K562 (cell line): ENCODE data around the gene SAA2. TPM values are rescaled to one million over a fixed set of nuclear protein-coding genes. Genes with fewer than 3 reads are reported as not detected.

Source experiments
- ATAC-seq: fragments of 200-7000 bp; cut with Tn5 transposase; 3 replicates; pipeline ENCODE4 v1.9.1; 2020; ENCODE audit warnings: moderate library complexity
- BruUV-seq: library from RNA; stranded (reverse); fragments of 400-500 nt; replicated peaks from 2 replicates; lab custom pipeline; 2021; lab: Mats Ljungman, UMichigan
- CTCF ChIA-PET: fragments of 300-600 bp; formaldehyde crosslinking; extraction: SDS; loops from one replicate; lab custom pipeline; 2021; ENCODE audit warnings: low intra/inter-chr PET ratio; lab: Yijun Ruan, JAX
- POLR2A ChIA-PET: fragments of 300-600, 350-650 bp; sonication (Branson Sonifier 250); formaldehyde crosslinking; extraction: SDS; loops from one replicate; lab custom pipeline; 2021; ENCODE audit warnings: antibody characterized with exemption, inconsistent platforms; lab: Yijun Ruan, JAX
- DNase-seq, 4 experiments: peaks; one replicate each; pipeline versions ENCODE4 v3.0.0 to v3.0.0-alpha.2; 2011 to 2018; ENCODE audit warnings: low spot score in 3 of 4, mixed read lengths in 3 of 4; ENCODE audit errors: extremely low read depth in 1 of 4
- FAIRE-seq: peaks from 2 replicates; lab custom pipeline; 2011; peaks lifted over from hg19 to GRCh38; lab: Jason Lieb, UNC
- H2AFZ ChIP-seq: 2 replicates; pipeline ENCODE4 v1.6.0; 2011; ENCODE audit warnings: low read depth, low read length, control low read depth, inconsistent platforms
- H3K27ac ChIP-seq: fragments of 200-600 bp; 3 replicates; pipeline ENCODE4 v1.8.0; 2011; ENCODE audit warnings: low read depth, mild to moderate bottlenecking, control low read depth, inconsistent platforms, low read length, moderate library complexity, mixed read lengths; ENCODE audit errors: extremely low read depth
- H3K27me3 ChIP-seq, 2 experiments: fragments of 300-600 bp in 1 of 2; 2 replicates in 1 of 2; 3 replicates in 1 of 2; pipeline versions ENCODE4 v1.6.0 to v1.8.0; 2011; ENCODE audit warnings: inconsistent platforms in 2 of 2, low read length in 2 of 2, mild to moderate bottlenecking in 1 of 2, mixed read lengths in 1 of 2, moderate library complexity in 1 of 2; ENCODE audit not compliant: control insufficient read depth in 2 of 2, insufficient read depth in 2 of 2
- H3K36me3 ChIP-seq: fragments of 300-600 bp; 3 replicates; pipeline ENCODE4 v1.8.0; 2011; ENCODE audit warnings: mild to moderate bottlenecking, low read length, inconsistent platforms; ENCODE audit not compliant: control insufficient read depth, insufficient read depth
- H3K4me1 ChIP-seq, 2 experiments: fragments of 200-600 bp in 1 of 2; replicated peaks in 1 of 2; 2 replicates in 1 of 2; 3 replicates in 1 of 2; pipeline versions ENCODE4 v1.5.1 to v1.8.0; 2011; ENCODE audit warnings: inconsistent platforms in 2 of 2, low read length in 2 of 2, mild to moderate bottlenecking in 1 of 2, mixed read lengths in 1 of 2, moderate library complexity in 1 of 2; ENCODE audit not compliant: control insufficient read depth in 2 of 2, insufficient read depth in 2 of 2
- H3K4me2 ChIP-seq: 2 replicates; pipeline ENCODE4 v1.6.1; 2011; ENCODE audit warnings: low read length, control low read depth, inconsistent platforms, mixed read lengths; ENCODE audit not compliant: insufficient read depth
- H3K4me3 ChIP-seq: fragments of 200-600 bp; sonication (generic), shearing (Covaris generic); 2 replicates; pipeline ENCODE4 v1.5.1; 2016; ENCODE audit warnings: control low read depth, inconsistent platforms
- H3K79me2 ChIP-seq: fragments of 200-600 bp; 3 replicates; pipeline ENCODE4 v1.8.0; 2011; ENCODE audit warnings: low read length, inconsistent platforms; ENCODE audit not compliant: control insufficient read depth, insufficient read depth
- H3K9ac ChIP-seq, 2 experiments: 2 replicates each; pipeline versions ENCODE4 v1.6.0 to v1.6.1; 2011; ENCODE audit warnings: low read depth in 2 of 2, low read length in 2 of 2, control low read depth in 1 of 2, inconsistent platforms in 1 of 2, mild to moderate bottlenecking in 1 of 2, mixed read lengths in 1 of 2; ENCODE audit not compliant: insufficient read depth in 1 of 2
- H3K9me1 ChIP-seq: one replicate; pipeline ENCODE4 v1.6.0; 2011; ENCODE audit warnings: inconsistent platforms, mild to moderate bottlenecking, low read length, moderate library complexity; ENCODE audit not compliant: control insufficient read depth, insufficient read depth
- H3K9me3 ChIP-seq: replicated peaks from 2 replicates; pipeline ENCODE4 v1.5.1; 2011; ENCODE audit warnings: low read depth, low read length, inconsistent platforms; ENCODE audit not compliant: control insufficient read depth, insufficient read depth
- H4K20me1 ChIP-seq: replicated peaks from 2 replicates; pipeline ENCODE4 v1.6.1; 2011; ENCODE audit warnings: low read length, inconsistent platforms, mixed read lengths; ENCODE audit not compliant: control insufficient read depth, insufficient read depth
- LARP7 ChIP-seq: fragments of 450-650 bp; IDR thresholded peaks from 2 replicates; pipeline ENCODE4 v1.6.1; 2016
- POLR3A ChIP-seq: IDR thresholded peaks from 2 replicates; pipeline ENCODE4 v1.6.1; 2011; ENCODE audit warnings: borderline replicate concordance, mild to moderate bottlenecking, moderate library complexity; ENCODE audit not compliant: insufficient read length, insufficient read depth; ENCODE audit errors: extremely low read depth
- XRCC5 ChIP-seq: fragments of 200-400 bp; formaldehyde crosslinking; IDR thresholded peaks from 2 replicates; pipeline ENCODE4 v1.6.1; 2017; ENCODE audit warnings: low read depth, mild to moderate bottlenecking, low read length
- WGBS: fragments of 100-300 bp; shearing (Covaris generic); methylation state at CpG from one replicate; pipeline ENCODE4 v1.1.6; 2016; ENCODE audit warnings: low coverage, mixed read lengths; ENCODE audit not compliant: insufficient coverage; ENCODE audit errors: missing lambda C conversion rate; 5-methylcytosine and 5-hydroxymethylcytosine counted together
- in situ Hi-C: fragments of 300-500 bp; cut with MboI; formaldehyde crosslinking; loops from 4 replicates; pipeline ENCODE4 v1.15.0; 2018; ENCODE audit warnings: inconsistent platforms, mixed read lengths
- intact Hi-C: fragments of 100-400 bp; cut with micrococcal nuclease; formaldehyde crosslinking; loops from 2 replicates; pipeline ENCODE4 v1.14.2; 2022
- polyA plus RNA-seq, 8 experiments: library from polyadenylated mRNA; depleted of rRNA in 4 of 8; stranded (reverse) in 5 of 8; unstranded in 3 of 8; fragments of >200 nt; fragmentation: Nextera tagmentation in 2 of 8; fragmentation: Illumina TruSeq in 1 of 8; extraction: Ambion mirVana in 2 of 8; extraction: Trizol in 1 of 8; gene quantifications; 2 replicates each; pipeline versions ENCODE4 v1.2.1 to v1.2.3, GENCODE V29; 2011 to 2014; ENCODE audit warnings: inconsistent platforms in 1 of 8, missing spikeins in 1 of 8
- total RNA-seq, 7 experiments: library from RNA; depleted of rRNA in 6 of 7; stranded (reverse); fragments of >200 nt in 6 of 7; fragmentation: Illumina TruSeq in 2 of 7; extraction: Trizol in 2 of 7; gene quantifications; 2 replicates each; pipeline versions ENCODE4 v1.2.1 to v1.2.3, GENCODE V29; 2011 to 2021; ENCODE audit warnings: low replicate concordance in 1 of 7
- TF ChIP-seq, protein P1 (sequence below), 2 experiments: IDR thresholded peaks; 2 replicates each; pipeline ENCODE4 v1.6.1; 2011; ENCODE audit warnings: borderline replicate concordance in 1 of 2, control low read depth in 1 of 2, low read depth in 1 of 2, low read length in 1 of 2, mild to moderate bottlenecking in 1 of 2, mixed read lengths in 1 of 2, moderate library complexity in 1 of 2; ENCODE audit not compliant: insufficient read depth in 1 of 2, insufficient read length in 1 of 2, poor library complexity in 1 of 2, severe bottlenecking in 1 of 2; ENCODE audit errors: extremely low read depth in 1 of 2
- TF ChIP-seq, protein P2 (sequence below): fragments of 250-450 bp; sonication (Bioruptor Pico); IDR thresholded peaks from 2 replicates; pipeline ENCODE4 v1.4.0; 2020; ENCODE audit warnings: mild to moderate bottlenecking

Gene SAA2
- total and polyA plus RNA-seq, 9 of the 15 experiments (the other 6 are each of a cell fraction or from before 2014, with no cell fraction given) = 4.6 TPM; not detected in 8

DNA sequence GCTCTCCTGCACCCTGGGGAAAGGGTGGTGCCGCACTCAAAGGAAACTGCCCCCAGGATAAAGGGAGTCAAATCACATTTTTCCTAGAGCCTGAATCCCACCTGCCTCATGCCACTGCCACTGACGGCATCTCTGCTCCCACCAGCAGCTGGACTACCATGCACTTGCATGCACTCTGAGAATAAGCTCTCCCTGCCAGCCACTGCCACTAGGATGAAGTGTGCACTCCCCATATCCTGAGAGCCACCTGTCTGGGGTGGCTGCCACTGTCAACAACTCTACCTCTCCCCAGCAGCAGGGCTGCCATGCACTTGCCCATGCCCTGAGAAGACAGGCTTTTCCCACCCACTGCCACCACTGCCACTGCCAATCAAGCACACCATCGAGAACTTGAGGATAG, 44.2 kb downstream of the SAA2 start:
- no peak overlapping the region for H3K4me2 ChIP-seq
- ChIA-PET CTCF (interaction anchor here (0.8 to 1.5 kb wide), 2 partner anchors 89 to 213 kb away, joined by 5 read pairs; no protein-coding TSS in a partner anchor), POLR2A (interaction anchor here (1.0 kb wide), 1 partner anchor 89 kb away, joined by 8 read pairs; no protein-coding TSS in a partner anchor)
- DNase-seq (no peak), FAIRE-seq (no peak), ATAC-seq (no peak; the same call in 2 of the 3 replicates)
- H2AFZ ChIP-seq = no peak overlapping the region
- no peak overlapping the region for H3K4me3 ChIP-seq
- TF ChIP-seq, protein P1, sequence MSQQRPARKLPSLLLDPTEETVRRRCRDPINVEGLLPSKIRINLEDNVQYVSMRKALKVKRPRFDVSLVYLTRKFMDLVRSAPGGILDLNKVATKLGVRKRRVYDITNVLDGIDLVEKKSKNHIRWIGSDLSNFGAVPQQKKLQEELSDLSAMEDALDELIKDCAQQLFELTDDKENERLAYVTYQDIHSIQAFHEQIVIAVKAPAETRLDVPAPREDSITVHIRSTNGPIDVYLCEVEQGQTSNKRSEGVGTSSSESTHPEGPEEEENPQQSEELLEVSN (IDR thresholded peaks at IDR 0.05; ENCODE audit: borderline replicate concordance in 1 of 2, extremely low read depth in 1 of 2, insufficient read depth in 1 of 2, insufficient read length in 1 of 2, low read depth in 1 of 2, low read length in 1 of 2, poor library complexity in 1 of 2, severe bottlenecking in 1 of 2) = no peak
- TF ChIP-seq POLR3A (no peak), XRCC5 (no peak), LARP7 (no peak)
- TF ChIP-seq, protein P2, sequence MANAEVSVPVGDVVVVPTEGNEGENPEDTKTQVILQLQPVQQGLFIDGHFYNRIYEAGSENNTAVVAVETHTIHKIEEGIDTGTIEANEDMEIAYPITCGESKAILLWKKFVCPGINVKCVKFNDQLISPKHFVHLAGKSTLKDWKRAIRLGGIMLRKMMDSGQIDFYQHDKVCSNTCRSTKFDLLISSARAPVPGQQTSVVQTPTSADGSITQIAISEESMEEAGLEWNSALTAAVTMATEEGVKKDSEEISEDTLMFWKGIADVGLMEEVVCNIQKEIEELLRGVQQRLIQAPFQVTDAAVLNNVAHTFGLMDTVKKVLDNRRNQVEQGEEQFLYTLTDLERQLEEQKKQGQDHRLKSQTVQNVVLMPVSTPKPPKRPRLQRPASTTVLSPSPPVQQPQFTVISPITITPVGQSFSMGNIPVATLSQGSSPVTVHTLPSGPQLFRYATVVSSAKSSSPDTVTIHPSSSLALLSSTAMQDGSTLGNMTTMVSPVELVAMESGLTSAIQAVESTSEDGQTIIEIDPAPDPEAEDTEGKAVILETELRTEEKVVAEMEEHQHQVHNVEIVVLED (CRISPR knock-in tag) = no peak
- no TSS peak for BruUV-seq
- intact Hi-C loops (loop anchor here (1.0 kb wide), 1 partner anchor 89 kb away; no protein-coding TSS in a partner anchor), in situ Hi-C loops (no loop called here)
- H3K27ac ChIP-seq = no peak overlapping the region
- H3K79me2 ChIP-seq = no peaks in the 10 kb centered on the region
- no peaks in the 10 kb centered on the region; a peak in 1 of 5 replicates for H3K4me1 ChIP-seq
- 0% methylated on average over 3 of the region's 3 CpGs for WGBS
- H3K9ac ChIP-seq = no peak overlapping the region
- H3K9me3 ChIP-seq = no peaks in the 10 kb centered on the region
- peaks cover 2 to 27% of the 10 kb centered on the region in 2 experiments; a peak in 4 of 5 replicates for H3K27me3 ChIP-seq
- no peaks in the 10 kb centered on the region for H4K20me1 ChIP-seq
- no peaks in the 10 kb centered on the region for H3K36me3 ChIP-seq
- no peaks in the 10 kb centered on the region for H3K9me1 ChIP-seq
